Hepatocyte (in vitro differentiated cells): Measurements from ENCODE around the gene PHACTR2. TPM values are rescaled to one million over a fixed set of nuclear protein-coding genes. Genes with fewer than 3 reads are reported as not detected.

Source experiments
- DNase-seq: peaks from one replicate; pipeline ENCODE4 v3.0.0-alpha.2; 2016; ENCODE audit warnings: low spot score
- H2AFZ ChIP-seq: fragments of 200-600 bp; sonication (generic); 2 replicates; pipeline ENCODE4 v1.6.0; 2016; ENCODE audit warnings: antibody characterized with exemption, mild to moderate bottlenecking
- H3K27ac ChIP-seq: fragments of 200-600 bp; sonication (generic); 2 replicates; pipeline ENCODE4 v1.5.1; 2016; ENCODE audit warnings: mild to moderate bottlenecking
- H3K27me3 ChIP-seq: fragments of 200-600 bp; sonication (generic); 2 replicates; pipeline ENCODE4 v1.6.1; 2016
- H3K36me3 ChIP-seq: fragments of 200-600 bp; sonication (generic); replicated peaks from 2 replicates; pipeline ENCODE4 v1.5.1; 2016; ENCODE audit warnings: low read depth; ENCODE audit not compliant: insufficient read depth
- H3K4me1 ChIP-seq: fragments of 200-600 bp; sonication (generic); 2 replicates; pipeline ENCODE4 v1.5.1; 2016; ENCODE audit warnings: mild to moderate bottlenecking, moderate library complexity; ENCODE audit not compliant: insufficient read depth
- H3K4me2 ChIP-seq: fragments of 200-600 bp; sonication (generic); 2 replicates; pipeline ENCODE4 v1.6.0; 2016
- H3K4me3 ChIP-seq: fragments of 200-600 bp; sonication (generic); 2 replicates; pipeline ENCODE4 v1.5.1; 2016; ENCODE audit warnings: mild to moderate bottlenecking
- H3K79me2 ChIP-seq: fragments of 200-600 bp; sonication (generic); 2 replicates; pipeline ENCODE4 v1.6.0; 2017; ENCODE audit warnings: mild to moderate bottlenecking
- H3K9me2 ChIP-seq: fragments of 200-600 bp; sonication (generic); replicated peaks from 2 replicates; pipeline ENCODE4 v1.6.0; 2017; ENCODE audit warnings: mild to moderate bottlenecking; ENCODE audit not compliant: insufficient read depth
- H3K9me3 ChIP-seq: fragments of 200-600 bp; sonication (generic); 2 replicates; pipeline ENCODE4 v1.5.1; 2016; ENCODE audit warnings: low read depth, mild to moderate bottlenecking
- H4K20me1 ChIP-seq: fragments of 200-600 bp; sonication (generic); 2 replicates; pipeline ENCODE4 v1.6.0; 2016; ENCODE audit warnings: mild to moderate bottlenecking; ENCODE audit not compliant: insufficient read depth, poor library complexity, severe bottlenecking
- CTCF ChIP-seq: fragments of 200-600 bp; sonication (generic); IDR thresholded peaks from 2 replicates; pipeline ENCODE4 v1.5.1; 2016; ENCODE audit warnings: antibody characterized with exemption, mild to moderate bottlenecking; ENCODE audit not compliant: poor library complexity
- EZH2 ChIP-seq: fragments of 200-600 bp; sonication (generic); IDR thresholded peaks from 2 replicates; pipeline ENCODE4 v1.6.1; 2016; ENCODE audit warnings: antibody characterized with exemption, mild to moderate bottlenecking, borderline replicate concordance
- EZH2phosphoT487 ChIP-seq: fragments of 200-600 bp; sonication (generic); IDR thresholded peaks from one replicate; pipeline ENCODE4 v1.6.1; 2018; ENCODE audit warnings: antibody characterized with exemption, mild to moderate bottlenecking, low read depth, moderate library complexity; ENCODE audit not compliant: unreplicated experiment, severe bottlenecking
- WGBS: methylation state at CpG from one replicate; pipeline ENCODE4 v1.1.6; 2016; ENCODE audit warnings: low lambda C conversion rate; ENCODE audit errors: missing lambda C conversion rate; 5-methylcytosine and 5-hydroxymethylcytosine counted together
- polyA plus RNA-seq: library from polyadenylated mRNA; unstranded; fragments of >200 nt; fragmentation: Nextera tagmentation; extraction: Ambion mirVana; gene quantifications from 2 replicates; pipeline ENCODE4 v1.2.1, GENCODE V29; 2016
- total RNA-seq: library from RNA; depleted of rRNA; stranded (reverse); fragments of >200 nt; gene quantifications from 2 replicates; pipeline ENCODE4 v1.2.3, GENCODE V29; 2014

The PHACTR2 gene
- total and polyA plus RNA-seq, 2 experiments from 2014 or later, result 86.6 to 111 TPM

GRCh38 chr6:143708889-143709288 is 31.1 kb downstream of the PHACTR2 start:
- Histone ChIP-seq H3K9me3 (no peaks in the 10 kb centered on the region), H3K79me2 (peaks cover 99% of the 10 kb centered on the region), H3K9me2 (no peaks in the 10 kb centered on the region), H3K4me3 (no peak overlapping the region), H3K4me2 (no peak overlapping the region), H3K4me1 (no peaks in the 10 kb centered on the region), H3K27ac (no peak overlapping the region), H3K27me3 (no peaks in the 10 kb centered on the region), H3K36me3 (no peaks in the 10 kb centered on the region), H2AFZ (no peak overlapping the region), H4K20me1 (peaks cover 7% of the 10 kb centered on the region)
- DNase-seq, result no peak
- no peak for TF ChIP-seq EZH2
- no peak for TF ChIP-seq CTCF
- TF ChIP-seq EZH2phosphoT487, result no peak
- WGBS, result 100% methylated on average over 1 of the region's 1 CpG

GRCh38 chr6:143711714-143712113 is 33.9 kb downstream of the PHACTR2 start:
- H3K4me2 ChIP-seq, result no peak overlapping the region
- no peaks in the 10 kb centered on the region for H3K9me2 ChIP-seq
- H2AFZ ChIP-seq, result no peak overlapping the region
- no peak for DNase-seq
- 92% methylated on average over 3 of the region's 3 CpGs for WGBS
- no peaks in the 10 kb centered on the region for H3K4me1 ChIP-seq
- H3K4me3 ChIP-seq, result no peak overlapping the region
- H3K27ac ChIP-seq, result no peak overlapping the region
- no peaks in the 10 kb centered on the region for H3K27me3 ChIP-seq
- H4K20me1 ChIP-seq, result peaks cover 7% of the 10 kb centered on the region
- peaks cover 87% of the 10 kb centered on the region for H3K79me2 ChIP-seq
- TF ChIP-seq CTCF (no peak), EZH2 (no peak), EZH2phosphoT487 (no peak)
- no peaks in the 10 kb centered on the region for H3K9me3 ChIP-seq
- no peaks in the 10 kb centered on the region for H3K36me3 ChIP-seq

- Histone ChIP-seq H3K4me1 (no peaks in the 10 kb centered on the region), H3K36me3 (no peaks in the 10 kb centered on the region), H2AFZ (no peak overlapping the region), H3K9me2 (no peaks in the 10 kb centered on the region), H3K27ac (no peak overlapping the region), H4K20me1 (no peaks in the 10 kb centered on the region), H3K9me3 (no peaks in the 10 kb centered on the region), H3K79me2 (peaks cover 44% of the 10 kb centered on the region), H3K4me3 (no peak overlapping the region), H3K4me2 (no peak overlapping the region), H3K27me3 (no peaks in the 10 kb centered on the region)
- TF ChIP-seq EZH2phosphoT487 (no peak), EZH2 (no peak), CTCF (no peak)
- WGBS, result 100% methylated on average over 1 of the region's 1 CpG
- DNase-seq, result no peak
Measured at GRCh38 chr6:143718472-143718871, 40.7 kb downstream of the PHACTR2 start.

- Histone ChIP-seq H3K27me3 (no peaks in the 10 kb centered on the region), H3K4me3 (no peak overlapping the region), H3K4me2 (no peak overlapping the region), H2AFZ (no peak overlapping the region), H4K20me1 (no peaks in the 10 kb centered on the region), H3K9me2 (no peaks in the 10 kb centered on the region), H3K9me3 (no peaks in the 10 kb centered on the region), H3K36me3 (no peaks in the 10 kb centered on the region), H3K79me2 (peaks cover 40% of the 10 kb centered on the region), H3K27ac (no peak overlapping the region), H3K4me1 (no peaks in the 10 kb centered on the region)
- no peak for TF ChIP-seq CTCF
- no peak for DNase-seq
Measured at GRCh38 chr6:143721642-143722041, 43.9 kb downstream of the PHACTR2 start.
